ENCODE results near the gene NALCN.

- TF ChIP-seq, protein P1, sequence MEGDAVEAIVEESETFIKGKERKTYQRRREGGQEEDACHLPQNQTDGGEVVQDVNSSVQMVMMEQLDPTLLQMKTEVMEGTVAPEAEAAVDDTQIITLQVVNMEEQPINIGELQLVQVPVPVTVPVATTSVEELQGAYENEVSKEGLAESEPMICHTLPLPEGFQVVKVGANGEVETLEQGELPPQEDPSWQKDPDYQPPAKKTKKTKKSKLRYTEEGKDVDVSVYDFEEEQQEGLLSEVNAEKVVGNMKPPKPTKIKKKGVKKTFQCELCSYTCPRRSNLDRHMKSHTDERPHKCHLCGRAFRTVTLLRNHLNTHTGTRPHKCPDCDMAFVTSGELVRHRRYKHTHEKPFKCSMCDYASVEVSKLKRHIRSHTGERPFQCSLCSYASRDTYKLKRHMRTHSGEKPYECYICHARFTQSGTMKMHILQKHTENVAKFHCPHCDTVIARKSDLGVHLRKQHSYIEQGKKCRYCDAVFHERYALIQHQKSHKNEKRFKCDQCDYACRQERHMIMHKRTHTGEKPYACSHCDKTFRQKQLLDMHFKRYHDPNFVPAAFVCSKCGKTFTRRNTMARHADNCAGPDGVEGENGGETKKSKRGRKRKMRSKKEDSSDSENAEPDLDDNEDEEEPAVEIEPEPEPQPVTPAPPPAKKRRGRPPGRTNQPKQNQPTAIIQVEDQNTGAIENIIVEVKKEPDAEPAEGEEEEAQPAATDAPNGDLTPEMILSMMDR (IDR thresholded peaks at IDR 0.05; ENCODE audit: poor library complexity) = no peak
- no peak for TF ChIP-seq EZH2 (IDR thresholded peaks at IDR 0.05; ENCODE audit: borderline replicate concordance)
Measured at GRCh38 chr13:101139081-101139480, 277.2 kb downstream of the NALCN start.

Measured in hepatocyte (in vitro differentiated cells).